HEK293 (cell line): ENCODE data around the gene SLC35G2.

ENCODE experiments used
- CTCF ChIA-PET: fragments of 350-600 bp; formaldehyde crosslinking; extraction: SDS; loops from one replicate; lab custom pipeline; 2021; ENCODE audit warnings: antibody characterized with exemption; lab: Yijun Ruan, JAX
- POLR2A ChIA-PET: fragments of 300-600 bp; formaldehyde crosslinking; extraction: SDS; loops from one replicate; lab custom pipeline; 2020; ENCODE audit warnings: antibody characterized with exemption, inconsistent platforms; lab: Yijun Ruan, JAX
- H3K27ac ChIP-seq: fragments of 200-500 bp; sonication (Bioruptor generic); 2 replicates; pipeline ENCODE4 v1.5.1; 2014; ENCODE audit warnings: low read depth, low read length, control low read depth, inconsistent platforms; ENCODE audit errors: extremely low read depth
- H3K36me3 ChIP-seq, 2 experiments: fragments of 200-500 bp in 1 of 2; sonication (Bioruptor generic) in 1 of 2; 1 replicate in 1 of 2; 2 replicates in 1 of 2; pipeline ENCODE4 v1.5.1; 2014 to 2017; ENCODE audit warnings: inconsistent platforms in 2 of 2, low read length in 2 of 2; ENCODE audit not compliant: control insufficient read depth in 2 of 2, insufficient read depth in 1 of 2
- H3K4me1 ChIP-seq: fragments of 200-500 bp; sonication (Bioruptor generic); 2 replicates; pipeline ENCODE4 v1.5.1; 2014; ENCODE audit warnings: mild to moderate bottlenecking, low read length, inconsistent platforms; ENCODE audit not compliant: control insufficient read depth, insufficient read depth
- H3K4me3 ChIP-seq: 2 replicates; pipeline ENCODE4 v1.5.1; 2011; ENCODE audit warnings: low read depth, mild to moderate bottlenecking, control low read depth, low read length, moderate library complexity
- H3K9me3 ChIP-seq: fragments of 200-500 bp; sonication (Bioruptor generic); 2 replicates; pipeline ENCODE4 v1.5.1; 2014; ENCODE audit warnings: low read depth, low read length, inconsistent platforms; ENCODE audit not compliant: control insufficient read depth, insufficient read depth
- HOXD13 ChIP-seq: sonication (generic); formaldehyde crosslinking; IDR thresholded peaks from 2 replicates; pipeline ENCODE4 v1.8.0; 2022; ENCODE audit warnings: missing genetic modification reagents, borderline replicate concordance
- KLF7 ChIP-seq: fragments of 450-650 bp; formaldehyde crosslinking; IDR thresholded peaks from 2 replicates; pipeline ENCODE4 v1.5.1; 2016; ENCODE audit warnings: missing biosample characterization, missing genetic modification characterization, borderline replicate concordance
- MYNN ChIP-seq: fragments of 450-650 bp; formaldehyde crosslinking; IDR thresholded peaks from 2 replicates; pipeline ENCODE4 v1.5.1; 2016; ENCODE audit warnings: missing biosample characterization, missing genetic modification characterization, borderline replicate concordance
- PATZ1 ChIP-seq: fragments of 450-650 bp; formaldehyde crosslinking; IDR thresholded peaks from 2 replicates; pipeline ENCODE4 v1.5.1; 2016; ENCODE audit warnings: missing biosample characterization, missing genetic modification characterization
- PBX3 ChIP-seq: sonication (generic); formaldehyde crosslinking; IDR thresholded peaks from 2 replicates; pipeline ENCODE4 v1.8.1; 2022; ENCODE audit warnings: mild to moderate bottlenecking, moderate library complexity, missing genetic modification reagents
- SP2 ChIP-seq: fragments of 450-650 bp; formaldehyde crosslinking; IDR thresholded peaks from 2 replicates; pipeline ENCODE4 v1.5.1; 2016; ENCODE audit warnings: missing biosample characterization, missing genetic modification characterization
- SP7 ChIP-seq: fragments of 450-650 bp; formaldehyde crosslinking; IDR thresholded peaks from 2 replicates; pipeline ENCODE4 v1.5.1; 2016; ENCODE audit warnings: missing biosample characterization, missing genetic modification characterization
- ZFP69B ChIP-seq: fragments of 450-650 bp; formaldehyde crosslinking; IDR thresholded peaks from 2 replicates; pipeline ENCODE4 v1.5.1; 2016; ENCODE audit warnings: missing biosample characterization, missing genetic modification characterization
- ZNF239 ChIP-seq: fragments of 450-650 bp; formaldehyde crosslinking; IDR thresholded peaks from 2 replicates; pipeline ENCODE4 v1.5.1; 2016; ENCODE audit warnings: missing biosample characterization, missing genetic modification characterization
- ZNF324 ChIP-seq: fragments of 450-650 bp; formaldehyde crosslinking; IDR thresholded peaks from 2 replicates; pipeline ENCODE4 v1.5.1; 2016; ENCODE audit warnings: missing biosample characterization, missing genetic modification characterization
- ZNF335 ChIP-seq: fragments of 450-650 bp; formaldehyde crosslinking; conservative IDR thresholded peaks from 2 replicates; pipeline ENCODE4 v1.5.1; 2016; ENCODE audit warnings: missing biosample characterization, missing genetic modification characterization
- ZNF558 ChIP-seq: fragments of 450-650 bp; formaldehyde crosslinking; IDR thresholded peaks from 2 replicates; pipeline ENCODE4 v1.5.1; 2016; ENCODE audit warnings: missing biosample characterization, missing genetic modification characterization
- ZNF830 ChIP-seq: fragments of 450-650 bp; IDR thresholded peaks from 2 replicates; pipeline ENCODE4 v1.5.0; 2018; ENCODE audit warnings: missing biosample characterization, missing genetic modification characterization, low read depth, mild to moderate bottlenecking, moderate library complexity
- TF ChIP-seq, protein P1 (sequence below): fragments of 450-650 bp; formaldehyde crosslinking; IDR thresholded peaks from 2 replicates; pipeline ENCODE4 v1.5.1; 2017; ENCODE audit warnings: missing biosample characterization, mild to moderate bottlenecking, missing genetic modification characterization, moderate library complexity
- TF ChIP-seq, protein P2 (sequence below): fragments of 450-650 bp; formaldehyde crosslinking; conservative IDR thresholded peaks from 2 replicates; pipeline ENCODE4 v1.5.1; 2016; ENCODE audit warnings: low read depth, missing biosample characterization, missing genetic modification characterization

SLC35G2 gene

DNA sequence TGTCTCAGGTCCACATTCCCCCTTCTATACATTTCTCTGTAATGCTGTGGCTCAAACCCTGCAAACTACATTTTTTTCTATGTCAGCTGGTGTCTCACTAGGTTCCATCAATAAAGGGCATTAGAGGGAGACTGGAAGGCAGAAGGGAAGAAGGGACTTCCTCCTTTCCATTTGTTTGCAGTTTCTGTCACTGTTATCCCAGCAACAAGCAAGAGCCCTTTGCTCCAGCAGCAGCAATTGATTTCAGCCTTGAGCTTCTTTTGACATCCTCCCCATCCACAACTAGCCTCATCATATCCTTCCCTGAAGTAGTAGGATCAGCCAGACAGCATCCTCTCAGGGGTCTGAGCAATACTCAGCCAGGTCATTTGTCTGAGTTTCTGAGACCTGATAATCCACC is 37.7 kb downstream of the SLC35G2 start:
- TF ChIP-seq KLF7: no peak
- no peaks in the 10 kb centered on the region for H3K9me3 ChIP-seq
- no peak overlapping the region for H3K4me3 ChIP-seq
- no peak overlapping the region for H3K27ac ChIP-seq
- POLR2A ChIA-PET: no interaction called here
- H3K36me3 ChIP-seq: peaks cover 0 to 25% of the 10 kb centered on the region in 2 experiments; a peak in 1 of 3 replicates
- no peaks in the 10 kb centered on the region for H3K4me1 ChIP-seq
- CTCF ChIA-PET: no interaction called here

DNA sequence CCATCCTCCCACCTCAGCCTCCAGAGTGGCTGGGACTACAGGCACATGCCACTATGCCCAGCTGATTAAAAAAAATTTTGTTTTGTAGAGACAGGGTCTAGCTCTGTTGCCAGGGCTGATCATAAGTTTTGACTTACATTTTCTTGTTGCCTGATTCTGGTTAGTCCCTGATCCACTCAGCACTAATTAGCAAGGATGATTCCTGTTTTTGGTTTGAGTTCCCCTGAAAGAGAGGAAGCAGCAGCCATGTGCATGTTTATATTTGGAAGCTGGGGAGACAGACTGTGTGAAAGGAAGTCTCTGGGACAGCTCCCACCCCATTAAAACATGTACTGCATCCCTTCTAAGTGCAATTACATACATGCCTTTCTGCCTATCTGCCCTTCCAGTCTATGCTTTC is 39.5 kb downstream of the SLC35G2 start:
- no peak for TF ChIP-seq MYNN (tag by site-specific recombination)
- TF ChIP-seq PBX3: no peak
- TF ChIP-seq ZNF335 (tag by site-specific recombination): no peak
- no peak for TF ChIP-seq ZNF830
- no peaks in the 10 kb centered on the region for H3K9me3 ChIP-seq
- POLR2A ChIA-PET: interaction anchor here (1.2 kb wide), 1 partner anchor 106 kb away, joined by 3 read pairs; the partner anchor contains the start of gene STAG1
- no peak overlapping the region for H3K27ac ChIP-seq
- peaks cover 0 to 25% of the 10 kb centered on the region in 2 experiments; a peak in 1 of 3 replicates for H3K36me3 ChIP-seq
- no peaks in the 10 kb centered on the region for H3K4me1 ChIP-seq
- no peak overlapping the region for H3K4me3 ChIP-seq
- CTCF ChIA-PET: no interaction called here

- no peak for TF ChIP-seq HOXD13 (CRISPR knock-in tag)
- 0 out of 2 replicates have a peak, but pooled peaks have one; percentile 36 for TF ChIP-seq SP7 (tag by site-specific recombination)
- TF ChIP-seq, protein P1, sequence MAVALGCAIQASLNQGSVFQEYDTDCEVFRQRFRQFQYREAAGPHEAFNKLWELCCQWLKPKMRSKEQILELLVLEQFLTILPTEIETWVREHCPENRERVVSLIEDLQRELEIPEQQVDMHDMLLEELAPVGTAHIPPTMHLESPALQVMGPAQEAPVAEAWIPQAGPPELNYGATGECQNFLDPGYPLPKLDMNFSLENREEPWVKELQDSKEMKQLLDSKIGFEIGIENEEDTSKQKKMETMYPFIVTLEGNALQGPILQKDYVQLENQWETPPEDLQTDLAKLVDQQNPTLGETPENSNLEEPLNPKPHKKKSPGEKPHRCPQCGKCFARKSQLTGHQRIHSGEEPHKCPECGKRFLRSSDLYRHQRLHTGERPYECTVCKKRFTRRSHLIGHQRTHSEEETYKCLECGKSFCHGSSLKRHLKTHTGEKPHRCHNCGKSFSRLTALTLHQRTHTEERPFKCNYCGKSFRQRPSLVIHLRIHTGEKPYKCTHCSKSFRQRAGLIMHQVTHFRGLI (tag by site-specific recombination): peak; percentile 49; the same call in 1 of the 2 replicates
- TF ChIP-seq SP2 (tag by site-specific recombination): peak; percentile 17; the same call in 1 of the 2 replicates
- peaks cover 0 to 13% of the 10 kb centered on the region in 2 experiments; a peak in 2 of 3 replicates for H3K36me3 ChIP-seq
- H3K9me3 ChIP-seq: no peaks in the 10 kb centered on the region
- POLR2A ChIA-PET: interaction anchor here (0.7 to 2.7 kb wide), 3 partner anchors 40 to 108 kb away, joined by 5 to 41 read pairs (median 8); partner anchors contain the start of gene STAG1
- CTCF ChIA-PET: no interaction called here
- H3K4me3 ChIP-seq: no peak overlapping the region
- H3K27ac ChIP-seq: no peak overlapping the region
- no peaks in the 10 kb centered on the region; the same call in 1 of the 2 replicates for H3K4me1 ChIP-seq
These were observed 41.6 kb downstream of the SLC35G2 start for GRCh38 chr3:136860541-136860940.

DNA sequence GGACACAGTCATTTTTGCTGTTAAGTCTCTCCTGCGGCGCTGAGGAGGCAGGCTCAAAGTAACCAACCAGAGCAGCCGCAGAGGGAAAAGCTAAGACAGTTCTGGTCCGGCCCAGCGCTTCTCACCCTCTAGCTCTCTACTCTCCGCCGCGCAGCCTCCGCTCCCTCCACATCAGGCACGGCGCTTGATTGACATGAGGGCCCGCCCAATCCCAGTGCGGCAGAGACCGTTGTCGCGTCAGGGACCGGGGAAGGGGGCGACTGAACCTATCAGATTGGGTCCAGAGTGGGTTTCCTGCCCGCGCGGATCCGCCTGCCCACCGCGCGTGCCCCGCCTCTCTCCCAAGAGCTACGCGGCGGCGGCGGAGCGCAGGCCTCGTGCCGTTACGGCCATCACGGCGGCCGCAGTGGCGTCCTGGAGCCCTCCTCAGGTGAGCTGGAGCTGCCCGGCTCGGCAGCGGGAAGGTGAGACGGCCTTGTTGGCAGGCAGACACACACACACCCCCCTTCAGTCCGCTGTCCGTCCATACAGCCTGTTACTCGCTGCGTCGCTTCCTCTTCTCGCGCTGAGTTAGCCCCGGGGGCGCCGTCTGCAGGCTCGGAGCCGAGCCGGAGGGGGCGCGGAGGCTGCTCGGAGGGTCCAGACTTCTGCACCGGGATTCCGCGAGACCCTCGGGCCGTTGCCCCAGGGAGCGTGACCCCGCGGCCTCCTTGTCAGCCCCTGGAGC is 43.1 kb downstream of the SLC35G2 start, which contains the start of gene NCK1:
NCK1 (plus strand) TSS at position 319 of the 727 bp plus-strand sequence. CDS start 65,794 bp downstream, outside the sequence.
- CTCF ChIA-PET: interaction anchor here (0.5 to 1.3 kb wide), 5 partner anchors 8 to 502 kb away, joined by 3 to 5 read pairs (median 3); no protein-coding TSS in a partner anchor
- peak within 1 kb of the TSS; percentile 76 for H3K27ac ChIP-seq
- no peaks in the 10 kb centered on the region; the same call in 1 of the 2 replicates for H3K4me1 ChIP-seq
- H3K4me3 ChIP-seq: peak within 1 kb of the TSS; percentile 91
- no peaks in the 10 kb centered on the region for H3K9me3 ChIP-seq
- peaks cover 0 to under 1% of the 10 kb centered on the region in 2 experiments; a peak in 2 of 3 replicates for H3K36me3 ChIP-seq
- POLR2A ChIA-PET: interaction anchor here (0.5 to 2.7 kb wide), 16 partner anchors 10 to 791 kb away, joined by 3 to 41 read pairs (median 3); partner anchors contain the start of genes MSL2 and STAG1
- TF ChIP-seq ZFP69B (0 out of 2 replicates have a peak, but pooled peaks have one; percentile 23), ZNF239 (no peak), PATZ1 (tag by site-specific recombination) (peak; percentile 25; the same call in 1 of the 2 replicates), ZNF558 (tag by site-specific recombination) (no peak), ZNF324 (0 out of 2 replicates have a peak, but pooled peaks have one; percentile 47), PBX3 (peak; percentile 86)
- TF ChIP-seq, protein P2, sequence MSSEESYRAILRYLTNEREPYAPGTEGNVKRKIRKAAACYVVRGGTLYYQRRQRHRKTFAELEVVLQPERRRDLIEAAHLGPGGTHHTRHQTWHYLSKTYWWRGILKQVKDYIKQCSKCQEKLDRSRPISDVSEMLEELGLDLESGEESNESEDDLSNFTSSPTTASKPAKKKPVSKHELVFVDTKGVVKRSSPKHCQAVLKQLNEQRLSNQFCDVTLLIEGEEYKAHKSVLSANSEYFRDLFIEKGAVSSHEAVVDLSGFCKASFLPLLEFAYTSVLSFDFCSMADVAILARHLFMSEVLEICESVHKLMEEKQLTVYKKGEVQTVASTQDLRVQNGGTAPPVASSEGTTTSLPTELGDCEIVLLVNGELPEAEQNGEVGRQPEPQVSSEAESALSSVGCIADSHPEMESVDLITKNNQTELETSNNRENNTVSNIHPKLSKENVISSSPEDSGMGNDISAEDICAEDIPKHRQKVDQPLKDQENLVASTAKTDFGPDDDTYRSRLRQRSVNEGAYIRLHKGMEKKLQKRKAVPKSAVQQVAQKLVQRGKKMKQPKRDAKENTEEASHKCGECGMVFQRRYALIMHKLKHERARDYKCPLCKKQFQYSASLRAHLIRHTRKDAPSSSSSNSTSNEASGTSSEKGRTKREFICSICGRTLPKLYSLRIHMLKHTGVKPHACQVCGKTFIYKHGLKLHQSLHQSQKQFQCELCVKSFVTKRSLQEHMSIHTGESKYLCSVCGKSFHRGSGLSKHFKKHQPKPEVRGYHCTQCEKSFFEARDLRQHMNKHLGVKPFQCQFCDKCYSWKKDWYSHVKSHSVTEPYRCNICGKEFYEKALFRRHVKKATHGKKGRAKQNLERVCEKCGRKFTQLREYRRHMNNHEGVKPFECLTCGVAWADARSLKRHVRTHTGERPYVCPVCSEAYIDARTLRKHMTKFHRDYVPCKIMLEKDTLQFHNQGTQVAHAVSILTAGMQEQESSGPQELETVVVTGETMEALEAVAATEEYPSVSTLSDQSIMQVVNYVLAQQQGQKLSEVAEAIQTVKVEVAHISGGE (tag by site-specific recombination): 0 out of 2 replicates have a peak, but pooled peaks have one; percentile 15
